A549 (cell line): ENCODE measurements around the gene ELMOD1.

Experiments
- HOXA7 ChIP-seq: fragments of 250-450 bp; sonication (Bioruptor Pico); IDR thresholded peaks from 2 replicates; pipeline ENCODE4 v1.5.0; 2020; ENCODE audit warnings: mild to moderate bottlenecking, moderate library complexity
- MAFK ChIP-seq: fragments of 450-650 bp; IDR thresholded peaks from 2 replicates; pipeline ENCODE4 v1.6.1; 2014; ENCODE audit not compliant: partially characterized antibody
- MAZ ChIP-seq: fragments of 150-350 bp; IDR thresholded peaks from 2 replicates; pipeline ENCODE4 v1.6.1; 2014; ENCODE audit warnings: antibody characterized with exemption, low read depth, low read length, borderline replicate concordance
- MYC ChIP-seq: IDR thresholded peaks from 2 replicates; pipeline ENCODE4 v1.6.1; 2012; ENCODE audit warnings: mild to moderate bottlenecking, inconsistent platforms, low read length, improper control_type of control experiment, borderline replicate concordance
- POLR2A ChIP-seq: IDR thresholded peaks from 2 replicates; pipeline ENCODE4 v1.6.1; 2012; ENCODE audit warnings: mild to moderate bottlenecking, low read length
- POLR2AphosphoS2 ChIP-seq: conservative IDR thresholded peaks from 2 replicates; pipeline ENCODE4 v1.6.1; 2012; ENCODE audit warnings: low read length, improper control_type of control experiment, inconsistent platforms
- RAD21 ChIP-seq, 2 experiments: fragments of >200 bp in 1 of 2; sonication (Bioruptor Twin) in 1 of 2; formaldehyde crosslinking in 1 of 2; IDR thresholded peaks in 1 of 2; conservative IDR thresholded peaks in 1 of 2; 2 replicates in 1 of 2; 3 replicates in 1 of 2; pipeline ENCODE4 v1.6.1; 2012 to 2018; ENCODE audit warnings: inconsistent platforms in 1 of 2
- RFX5 ChIP-seq: fragments of 450-650 bp; IDR thresholded peaks from 2 replicates; pipeline ENCODE4 v1.7.1; 2014; ENCODE audit warnings: antibody characterized with exemption, mild to moderate bottlenecking, moderate library complexity
- RNF2 ChIP-seq: fragments of 200-600 bp; sonication (generic); IDR thresholded peaks from 2 replicates; pipeline ENCODE4 v1.6.1; 2016; ENCODE audit warnings: low read depth, mild to moderate bottlenecking, antibody characterized with exemption, moderate library complexity, borderline replicate concordance
- TF ChIP-seq, protein P1 (sequence below): fragments of >200 bp; sonication (Bioruptor Twin); formaldehyde crosslinking; IDR thresholded peaks from 3 replicates; pipeline ENCODE4 v1.5.1; 2016
- TF ChIP-seq, protein P2 (sequence below): IDR thresholded peaks from 2 replicates; pipeline ENCODE4 v1.6.1; 2012
- TF ChIP-seq, protein P3 (sequence below): fragments of 250-450 bp; sonication (Bioruptor Pico); IDR thresholded peaks from 2 replicates; pipeline ENCODE4 v1.5.0; 2020; ENCODE audit warnings: low read depth, mild to moderate bottlenecking, moderate library complexity

DNA sequence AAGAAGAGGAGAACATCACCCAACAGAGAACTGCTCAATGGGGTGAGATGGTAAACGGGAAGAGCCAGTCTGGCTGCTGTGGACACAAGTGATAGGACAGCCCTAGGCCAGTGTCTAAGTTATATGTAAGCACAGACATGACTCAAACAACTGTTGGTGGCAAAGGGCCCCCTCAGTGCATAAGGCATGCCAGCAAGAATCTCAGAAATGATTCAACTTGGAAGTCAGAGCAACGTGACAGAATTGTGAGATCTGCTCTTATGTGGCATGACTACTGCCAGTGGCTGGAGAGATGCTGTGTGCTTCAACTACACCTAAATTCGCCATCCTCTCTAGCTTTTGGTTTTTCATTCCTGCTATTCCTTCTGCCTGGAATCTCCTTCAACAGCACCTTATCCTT, 113.5 kb downstream of the ELMOD1 start:
- TF ChIP-seq RAD21 (conservative IDR thresholded peaks at IDR 0.05 in 1 of 2, IDR thresholded peaks at IDR 0.05 in 1 of 2) (no peak), MYC (no peak), POLR2A (no peak), MAFK (no peak), RNF2 (no peak), HOXA7 (CRISPR knock-in tag) (no peak), POLR2AphosphoS2 (no peak), MAZ (no peak), RFX5 (no peak)
- TF ChIP-seq, protein P1, sequence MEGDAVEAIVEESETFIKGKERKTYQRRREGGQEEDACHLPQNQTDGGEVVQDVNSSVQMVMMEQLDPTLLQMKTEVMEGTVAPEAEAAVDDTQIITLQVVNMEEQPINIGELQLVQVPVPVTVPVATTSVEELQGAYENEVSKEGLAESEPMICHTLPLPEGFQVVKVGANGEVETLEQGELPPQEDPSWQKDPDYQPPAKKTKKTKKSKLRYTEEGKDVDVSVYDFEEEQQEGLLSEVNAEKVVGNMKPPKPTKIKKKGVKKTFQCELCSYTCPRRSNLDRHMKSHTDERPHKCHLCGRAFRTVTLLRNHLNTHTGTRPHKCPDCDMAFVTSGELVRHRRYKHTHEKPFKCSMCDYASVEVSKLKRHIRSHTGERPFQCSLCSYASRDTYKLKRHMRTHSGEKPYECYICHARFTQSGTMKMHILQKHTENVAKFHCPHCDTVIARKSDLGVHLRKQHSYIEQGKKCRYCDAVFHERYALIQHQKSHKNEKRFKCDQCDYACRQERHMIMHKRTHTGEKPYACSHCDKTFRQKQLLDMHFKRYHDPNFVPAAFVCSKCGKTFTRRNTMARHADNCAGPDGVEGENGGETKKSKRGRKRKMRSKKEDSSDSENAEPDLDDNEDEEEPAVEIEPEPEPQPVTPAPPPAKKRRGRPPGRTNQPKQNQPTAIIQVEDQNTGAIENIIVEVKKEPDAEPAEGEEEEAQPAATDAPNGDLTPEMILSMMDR = no peak
- TF ChIP-seq, protein P2, sequence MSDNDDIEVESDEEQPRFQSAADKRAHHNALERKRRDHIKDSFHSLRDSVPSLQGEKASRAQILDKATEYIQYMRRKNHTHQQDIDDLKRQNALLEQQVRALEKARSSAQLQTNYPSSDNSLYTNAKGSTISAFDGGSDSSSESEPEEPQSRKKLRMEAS = peak; percentile 40; the same call in 1 of the 2 replicates
- TF ChIP-seq, protein P3, sequence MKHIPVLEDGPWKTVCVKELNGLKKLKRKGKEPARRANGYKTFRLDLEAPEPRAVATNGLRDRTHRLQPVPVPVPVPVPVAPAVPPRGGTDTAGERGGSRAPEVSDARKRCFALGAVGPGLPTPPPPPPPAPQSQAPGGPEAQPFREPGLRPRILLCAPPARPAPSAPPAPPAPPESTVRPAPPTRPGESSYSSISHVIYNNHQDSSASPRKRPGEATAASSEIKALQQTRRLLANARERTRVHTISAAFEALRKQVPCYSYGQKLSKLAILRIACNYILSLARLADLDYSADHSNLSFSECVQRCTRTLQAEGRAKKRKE = no peak
